H9 (cell line): ENCODE data around the gene CACNA2D3. TPM values are rescaled to one million over a fixed set of nuclear protein-coding genes. Genes with fewer than 3 reads are reported as not detected.

Source experiments
- DNase-seq: peaks from one replicate; pipeline ENCODE4 v3.0.0-alpha.2; 2017
- H2AFZ ChIP-seq: one replicate; pipeline ENCODE4 v1.6.1; 2013; ENCODE audit warnings: mild to moderate bottlenecking, low read length, control low read depth, moderate library complexity
- H2AK5ac ChIP-seq: 2 replicates; pipeline ENCODE4 v1.6.1; 2013; ENCODE audit warnings: low read length, control low read depth, mixed read lengths; ENCODE audit not compliant: insufficient read length
- H2BK120ac ChIP-seq: one replicate; pipeline ENCODE4 v1.6.1; 2013; ENCODE audit warnings: low read depth, mild to moderate bottlenecking, low read length, control low read depth, inconsistent platforms; ENCODE audit not compliant: poor library complexity, severe bottlenecking
- H2BK12ac ChIP-seq: 2 replicates; pipeline ENCODE4 v1.6.1; 2013; ENCODE audit warnings: low read length, control low read depth, mixed read lengths, low read depth; ENCODE audit not compliant: insufficient read length
- H2BK15ac ChIP-seq: 2 replicates; pipeline ENCODE4 v1.6.1; 2013; ENCODE audit warnings: low read depth, low read length, control low read depth
- H2BK20ac ChIP-seq: one replicate; pipeline ENCODE4 v1.6.1; 2013; ENCODE audit warnings: low read depth, mild to moderate bottlenecking, low read length, control low read depth, inconsistent platforms; ENCODE audit not compliant: poor library complexity, severe bottlenecking
- H2BK5ac ChIP-seq: 2 replicates; pipeline ENCODE4 v1.6.1; 2013; ENCODE audit warnings: low read length, control low read depth, mixed read lengths; ENCODE audit not compliant: insufficient read length
- H3K14ac ChIP-seq: 2 replicates; pipeline ENCODE4 v1.6.1; 2013; ENCODE audit warnings: low read length, control low read depth; ENCODE audit not compliant: insufficient read depth
- H3K18ac ChIP-seq: 2 replicates; pipeline ENCODE4 v1.6.1; 2013; ENCODE audit warnings: low read depth, mild to moderate bottlenecking, mixed read lengths, low read length, control low read depth; ENCODE audit not compliant: insufficient read length
- H3K23ac ChIP-seq: 2 replicates; pipeline ENCODE4 v1.6.1; 2013; ENCODE audit warnings: low read length, control low read depth, mixed read lengths, low read depth; ENCODE audit not compliant: insufficient read length
- H3K23me2 ChIP-seq: 2 replicates; pipeline ENCODE4 v1.6.1; 2013; ENCODE audit warnings: low read depth, mild to moderate bottlenecking, mixed read lengths, low read length, control low read depth; ENCODE audit not compliant: insufficient read length, poor library complexity, severe bottlenecking
- H3K27ac ChIP-seq: 2 replicates; pipeline ENCODE4 v1.5.1; 2013; ENCODE audit warnings: low read length, control low read depth, mixed read lengths, low read depth; ENCODE audit not compliant: insufficient read length
- H3K27me3 ChIP-seq: 2 replicates; pipeline ENCODE4 v1.6.1; 2013; ENCODE audit warnings: low read length, control low read depth, inconsistent platforms; ENCODE audit not compliant: insufficient read depth
- H3K4ac ChIP-seq: 2 replicates; pipeline ENCODE4 v1.6.1; 2013; ENCODE audit warnings: low read depth, mild to moderate bottlenecking, control low read depth, inconsistent platforms, low read length, moderate library complexity
- H3K4me1 ChIP-seq: 2 replicates; pipeline ENCODE4 v1.6.1; 2013; ENCODE audit warnings: low read length, control low read depth, inconsistent platforms; ENCODE audit not compliant: insufficient read depth
- H3K4me2 ChIP-seq: 2 replicates; pipeline ENCODE4 v1.6.1; 2013; ENCODE audit warnings: low read length, control low read depth, mixed read lengths; ENCODE audit not compliant: insufficient read length, insufficient read depth
- H3K56ac ChIP-seq: 2 replicates; pipeline ENCODE4 v1.6.1; 2013; ENCODE audit warnings: low read depth, mild to moderate bottlenecking, mixed read lengths, low read length, control low read depth; ENCODE audit not compliant: insufficient read length
- H3K79me1 ChIP-seq: 2 replicates; pipeline ENCODE4 v1.6.1; 2013; ENCODE audit warnings: low read depth, mild to moderate bottlenecking, moderate library complexity, low read length, control low read depth, inconsistent platforms; ENCODE audit not compliant: insufficient read depth, poor library complexity, severe bottlenecking
- H3K79me2 ChIP-seq: 2 replicates; pipeline ENCODE4 v1.6.1; 2013; ENCODE audit warnings: low read length, control low read depth, inconsistent platforms; ENCODE audit not compliant: insufficient read depth
- H3K9ac ChIP-seq: 2 replicates; pipeline ENCODE4 v1.6.1; 2013; ENCODE audit warnings: low read length, control low read depth, mixed read lengths; ENCODE audit not compliant: insufficient read length; ENCODE audit errors: extremely low read depth
- H3K9me3 ChIP-seq: one replicate; pipeline ENCODE4 v1.6.1; 2013; ENCODE audit warnings: low read depth, low read length, inconsistent platforms; ENCODE audit not compliant: control insufficient read depth
- H3T11ph ChIP-seq: one replicate; pipeline ENCODE4 v1.6.1; 2013; ENCODE audit warnings: mild to moderate bottlenecking, low read length, control low read depth, inconsistent platforms
- H4K20me1 ChIP-seq: one replicate; pipeline ENCODE4 v1.6.1; 2013; ENCODE audit not compliant: control insufficient read depth, insufficient read length, insufficient read depth
- H4K5ac ChIP-seq: 2 replicates; pipeline ENCODE4 v1.6.1; 2013; ENCODE audit warnings: low read depth, mild to moderate bottlenecking, mixed read lengths, low read length, control low read depth; ENCODE audit not compliant: insufficient read length
- H4K8ac ChIP-seq: replicated peaks from 2 replicates; pipeline ENCODE4 v1.6.1; 2013; ENCODE audit warnings: low read length, control low read depth, mixed read lengths, low read depth; ENCODE audit not compliant: insufficient read length
- H4K91ac ChIP-seq: 2 replicates; pipeline ENCODE4 v1.6.1; 2013; ENCODE audit warnings: low read depth, mild to moderate bottlenecking, moderate library complexity, mixed read lengths, low read length, control low read depth; ENCODE audit not compliant: insufficient read length
- H3K27ac Mint-ChIP-seq, 3 experiments: 2 replicates in 2 of 3; 3 replicates in 1 of 3; pipeline ENCODE4 v1.8.0; 2020 to 2021; ENCODE audit warnings: mixed read lengths in 3 of 3, mild to moderate bottlenecking in 1 of 3, moderate library complexity in 1 of 3
- H3K27me3 Mint-ChIP-seq: 2 replicates; pipeline ENCODE4 v1.8.0; 2021; ENCODE audit warnings: low read depth, mild to moderate bottlenecking, moderate library complexity, mixed read lengths
- H3K36me3 Mint-ChIP-seq, 3 experiments: 2 replicates in 2 of 3; 3 replicates in 1 of 3; pipeline ENCODE4 v1.8.0; 2020 to 2021; ENCODE audit warnings: low read depth in 3 of 3, mixed read lengths in 3 of 3; ENCODE audit not compliant: insufficient read depth in 1 of 3
- H3K4me1 Mint-ChIP-seq, 2 experiments: 2 replicates each; pipeline ENCODE4 v1.8.0; 2020; ENCODE audit warnings: mixed read lengths in 2 of 2
- H3K4me3 Mint-ChIP-seq, 2 experiments: 2 replicates in 1 of 2; 3 replicates in 1 of 2; pipeline ENCODE4 v1.8.0; 2020 to 2021; ENCODE audit warnings: mild to moderate bottlenecking in 2 of 2, mixed read lengths in 2 of 2, moderate library complexity in 1 of 2
- H3K9me3 Mint-ChIP-seq, 2 experiments: 2 replicates in 1 of 2; 3 replicates in 1 of 2; pipeline ENCODE4 v1.8.0; 2020; ENCODE audit warnings: mild to moderate bottlenecking in 2 of 2, mixed read lengths in 2 of 2, moderate library complexity in 1 of 2
- total RNA-seq: library from RNA; stranded (reverse); gene quantifications from 2 replicates; pipeline ENCODE4 v1.2.1, GENCODE V29; 2021
- TF ChIP-seq, protein P1 (sequence below): fragments of 200-600 bp; sonication (generic); conservative IDR thresholded peaks from 3 replicates; pipeline ENCODE4 v1.8.0; 2021; ENCODE audit warnings: antibody characterized with exemption, mild to moderate bottlenecking

Gene CACNA2D3
- total RNA-seq, 1 experiment from 2014 or later, result 3.2 TPM

DNA sequence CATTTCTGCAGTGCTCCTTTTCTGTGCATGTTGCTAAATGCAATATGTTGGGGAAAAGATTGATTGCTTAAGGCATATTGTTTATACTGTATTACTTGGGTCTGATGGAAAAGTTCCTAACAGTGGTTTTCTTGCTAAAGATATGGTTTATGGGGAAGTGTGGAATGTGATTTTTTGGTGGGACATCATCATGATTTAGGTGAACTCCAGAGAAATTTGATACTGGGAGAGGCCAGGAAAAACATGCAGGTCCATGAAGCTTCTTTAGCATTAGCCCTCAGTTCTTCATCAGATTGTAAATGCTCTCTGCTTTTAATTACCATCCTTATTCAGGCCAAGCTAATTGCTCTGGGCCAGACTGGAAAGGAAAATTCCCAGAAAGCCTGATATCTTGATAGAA, 658.0 kb downstream of the CACNA2D3 start:
- Histone ChIP-seq H3T11ph (no peak overlapping the region), H4K5ac (no peak overlapping the region), H4K20me1 (no peaks in the 10 kb centered on the region), H2BK15ac (no peak overlapping the region), H2BK12ac (no peak overlapping the region), H2BK20ac (no peak overlapping the region), H2BK5ac (no peak overlapping the region), H3K4me1 (no peaks in the 10 kb centered on the region), H3K79me1 (no peaks in the 10 kb centered on the region), H2AFZ (no peak overlapping the region), H3K56ac (no peak overlapping the region), H3K9me3 (no peaks in the 10 kb centered on the region), H3K79me2 (no peaks in the 10 kb centered on the region), H3K14ac (no peak overlapping the region), H2AK5ac (no peak overlapping the region), H3K4ac (no peak overlapping the region), H3K18ac (no peak overlapping the region), H4K91ac (no peak overlapping the region), H3K9ac (no peak overlapping the region), H3K27me3 (no peaks in the 10 kb centered on the region), H4K8ac (no peak overlapping the region), H3K23me2 (no peaks in the 10 kb centered on the region), H3K27ac (no peak overlapping the region), H3K23ac (no peak overlapping the region), H2BK120ac (no peak overlapping the region), H3K4me2 (no peak overlapping the region)
- peaks cover 9 to 11% of the 10 kb centered on the region in 2 experiments for H3K4me1 Mint-ChIP-seq
- TF ChIP-seq, protein P1, sequence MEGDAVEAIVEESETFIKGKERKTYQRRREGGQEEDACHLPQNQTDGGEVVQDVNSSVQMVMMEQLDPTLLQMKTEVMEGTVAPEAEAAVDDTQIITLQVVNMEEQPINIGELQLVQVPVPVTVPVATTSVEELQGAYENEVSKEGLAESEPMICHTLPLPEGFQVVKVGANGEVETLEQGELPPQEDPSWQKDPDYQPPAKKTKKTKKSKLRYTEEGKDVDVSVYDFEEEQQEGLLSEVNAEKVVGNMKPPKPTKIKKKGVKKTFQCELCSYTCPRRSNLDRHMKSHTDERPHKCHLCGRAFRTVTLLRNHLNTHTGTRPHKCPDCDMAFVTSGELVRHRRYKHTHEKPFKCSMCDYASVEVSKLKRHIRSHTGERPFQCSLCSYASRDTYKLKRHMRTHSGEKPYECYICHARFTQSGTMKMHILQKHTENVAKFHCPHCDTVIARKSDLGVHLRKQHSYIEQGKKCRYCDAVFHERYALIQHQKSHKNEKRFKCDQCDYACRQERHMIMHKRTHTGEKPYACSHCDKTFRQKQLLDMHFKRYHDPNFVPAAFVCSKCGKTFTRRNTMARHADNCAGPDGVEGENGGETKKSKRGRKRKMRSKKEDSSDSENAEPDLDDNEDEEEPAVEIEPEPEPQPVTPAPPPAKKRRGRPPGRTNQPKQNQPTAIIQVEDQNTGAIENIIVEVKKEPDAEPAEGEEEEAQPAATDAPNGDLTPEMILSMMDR, result no peak
- H3K4me3 Mint-ChIP-seq, result no peak overlapping the region
- no peak for DNase-seq
- no peaks in the 10 kb centered on the region for H3K9me3 Mint-ChIP-seq
- H3K27me3 Mint-ChIP-seq, result no peaks in the 10 kb centered on the region
- no peaks in the 10 kb centered on the region; a peak in 4 of 7 replicates for H3K36me3 Mint-ChIP-seq
- H3K27ac Mint-ChIP-seq, result no peak overlapping the region
